GM23338 (cell line): ENCODE data around the gene EFCAB13. TPM values are rescaled to one million over a fixed set of nuclear protein-coding genes. Genes with fewer than 3 reads are reported as not detected.

Experiments
- CTCF ChIP-seq, 2 experiments: fragments of 200-600 bp in 1 of 2; sonication (generic) in 1 of 2; conservative IDR thresholded peaks; 2 replicates each; pipeline versions ENCODE4 v1.5.1 to v1.6.1; 2016 to 2017; ENCODE audit warnings: antibody characterized with exemption in 2 of 2, low read depth in 2 of 2, mild to moderate bottlenecking in 2 of 2, moderate library complexity in 1 of 2
- EZH2 ChIP-seq: fragments of 200-600 bp; sonication (generic); IDR thresholded peaks from one replicate; pipeline ENCODE4 v1.8.0; 2017; ENCODE audit warnings: antibody characterized with exemption, mild to moderate bottlenecking, low read depth; ENCODE audit not compliant: unreplicated experiment
- EZH2phosphoT487 ChIP-seq: fragments of 200-600 bp; sonication (generic); IDR thresholded peaks from one replicate; pipeline ENCODE4 v1.8.1; 2018; ENCODE audit warnings: antibody characterized with exemption; ENCODE audit not compliant: unreplicated experiment
- JUNB ChIP-seq: IDR thresholded peaks from one replicate; pipeline ENCODE4 v1.6.1; 2016; ENCODE audit warnings: antibody characterized with exemption; ENCODE audit not compliant: unreplicated experiment
- NANOG ChIP-seq: IDR thresholded peaks from 2 replicates; pipeline ENCODE4 v1.6.1; 2016; ENCODE audit warnings: antibody characterized with exemption, borderline replicate concordance
- POLR2AphosphoS5 ChIP-seq: IDR thresholded peaks from 2 replicates; pipeline ENCODE4 v1.6.1; 2016; ENCODE audit warnings: antibody characterized with exemption, low read depth
- ZNF331 ChIP-seq: fragments of 250-450 bp; sonication (Bioruptor Pico); IDR thresholded peaks from 2 replicates; pipeline ENCODE4 v1.5.0; 2020; ENCODE audit warnings: low read depth, mild to moderate bottlenecking, moderate library complexity
- polyA plus RNA-seq: library from polyadenylated mRNA; unstranded; fragments of >200 nt; fragmentation: Nextera tagmentation; extraction: Ambion mirVana; gene quantifications from 2 replicates; pipeline ENCODE4 v1.2.1, GENCODE V29; 2016
- total RNA-seq: library from RNA; depleted of rRNA; stranded (reverse); fragments of >200 nt; shearing (Covaris generic); gene quantifications from 2 replicates; pipeline ENCODE4 v1.2.3, GENCODE V29; 2014
- TF ChIP-seq, protein P1 (sequence below): fragments of 250-450 bp; sonication (Bioruptor Pico); IDR thresholded peaks from 2 replicates; pipeline ENCODE4 v1.5.0; 2020; ENCODE audit warnings: mild to moderate bottlenecking, moderate library complexity

The EFCAB13 gene
- total and polyA plus RNA-seq, 2 experiments from 2014 or later, result 4.1 to 5.4 TPM

GRCh38 chr17:47285003-47285402 is 38.8 kb upstream of the EFCAB13 start (continued):
- TF ChIP-seq CTCF (conservative IDR thresholded peaks at IDR 0.05; ENCODE audit: low read depth in 2 of 2) (no peak), EZH2phosphoT487 (no peak), ZNF331 (CRISPR knock-in tag) (no peak), POLR2AphosphoS5 (no peak), NANOG (no peak), EZH2 (no peak), JUNB (no peak)
- TF ChIP-seq, protein P1, sequence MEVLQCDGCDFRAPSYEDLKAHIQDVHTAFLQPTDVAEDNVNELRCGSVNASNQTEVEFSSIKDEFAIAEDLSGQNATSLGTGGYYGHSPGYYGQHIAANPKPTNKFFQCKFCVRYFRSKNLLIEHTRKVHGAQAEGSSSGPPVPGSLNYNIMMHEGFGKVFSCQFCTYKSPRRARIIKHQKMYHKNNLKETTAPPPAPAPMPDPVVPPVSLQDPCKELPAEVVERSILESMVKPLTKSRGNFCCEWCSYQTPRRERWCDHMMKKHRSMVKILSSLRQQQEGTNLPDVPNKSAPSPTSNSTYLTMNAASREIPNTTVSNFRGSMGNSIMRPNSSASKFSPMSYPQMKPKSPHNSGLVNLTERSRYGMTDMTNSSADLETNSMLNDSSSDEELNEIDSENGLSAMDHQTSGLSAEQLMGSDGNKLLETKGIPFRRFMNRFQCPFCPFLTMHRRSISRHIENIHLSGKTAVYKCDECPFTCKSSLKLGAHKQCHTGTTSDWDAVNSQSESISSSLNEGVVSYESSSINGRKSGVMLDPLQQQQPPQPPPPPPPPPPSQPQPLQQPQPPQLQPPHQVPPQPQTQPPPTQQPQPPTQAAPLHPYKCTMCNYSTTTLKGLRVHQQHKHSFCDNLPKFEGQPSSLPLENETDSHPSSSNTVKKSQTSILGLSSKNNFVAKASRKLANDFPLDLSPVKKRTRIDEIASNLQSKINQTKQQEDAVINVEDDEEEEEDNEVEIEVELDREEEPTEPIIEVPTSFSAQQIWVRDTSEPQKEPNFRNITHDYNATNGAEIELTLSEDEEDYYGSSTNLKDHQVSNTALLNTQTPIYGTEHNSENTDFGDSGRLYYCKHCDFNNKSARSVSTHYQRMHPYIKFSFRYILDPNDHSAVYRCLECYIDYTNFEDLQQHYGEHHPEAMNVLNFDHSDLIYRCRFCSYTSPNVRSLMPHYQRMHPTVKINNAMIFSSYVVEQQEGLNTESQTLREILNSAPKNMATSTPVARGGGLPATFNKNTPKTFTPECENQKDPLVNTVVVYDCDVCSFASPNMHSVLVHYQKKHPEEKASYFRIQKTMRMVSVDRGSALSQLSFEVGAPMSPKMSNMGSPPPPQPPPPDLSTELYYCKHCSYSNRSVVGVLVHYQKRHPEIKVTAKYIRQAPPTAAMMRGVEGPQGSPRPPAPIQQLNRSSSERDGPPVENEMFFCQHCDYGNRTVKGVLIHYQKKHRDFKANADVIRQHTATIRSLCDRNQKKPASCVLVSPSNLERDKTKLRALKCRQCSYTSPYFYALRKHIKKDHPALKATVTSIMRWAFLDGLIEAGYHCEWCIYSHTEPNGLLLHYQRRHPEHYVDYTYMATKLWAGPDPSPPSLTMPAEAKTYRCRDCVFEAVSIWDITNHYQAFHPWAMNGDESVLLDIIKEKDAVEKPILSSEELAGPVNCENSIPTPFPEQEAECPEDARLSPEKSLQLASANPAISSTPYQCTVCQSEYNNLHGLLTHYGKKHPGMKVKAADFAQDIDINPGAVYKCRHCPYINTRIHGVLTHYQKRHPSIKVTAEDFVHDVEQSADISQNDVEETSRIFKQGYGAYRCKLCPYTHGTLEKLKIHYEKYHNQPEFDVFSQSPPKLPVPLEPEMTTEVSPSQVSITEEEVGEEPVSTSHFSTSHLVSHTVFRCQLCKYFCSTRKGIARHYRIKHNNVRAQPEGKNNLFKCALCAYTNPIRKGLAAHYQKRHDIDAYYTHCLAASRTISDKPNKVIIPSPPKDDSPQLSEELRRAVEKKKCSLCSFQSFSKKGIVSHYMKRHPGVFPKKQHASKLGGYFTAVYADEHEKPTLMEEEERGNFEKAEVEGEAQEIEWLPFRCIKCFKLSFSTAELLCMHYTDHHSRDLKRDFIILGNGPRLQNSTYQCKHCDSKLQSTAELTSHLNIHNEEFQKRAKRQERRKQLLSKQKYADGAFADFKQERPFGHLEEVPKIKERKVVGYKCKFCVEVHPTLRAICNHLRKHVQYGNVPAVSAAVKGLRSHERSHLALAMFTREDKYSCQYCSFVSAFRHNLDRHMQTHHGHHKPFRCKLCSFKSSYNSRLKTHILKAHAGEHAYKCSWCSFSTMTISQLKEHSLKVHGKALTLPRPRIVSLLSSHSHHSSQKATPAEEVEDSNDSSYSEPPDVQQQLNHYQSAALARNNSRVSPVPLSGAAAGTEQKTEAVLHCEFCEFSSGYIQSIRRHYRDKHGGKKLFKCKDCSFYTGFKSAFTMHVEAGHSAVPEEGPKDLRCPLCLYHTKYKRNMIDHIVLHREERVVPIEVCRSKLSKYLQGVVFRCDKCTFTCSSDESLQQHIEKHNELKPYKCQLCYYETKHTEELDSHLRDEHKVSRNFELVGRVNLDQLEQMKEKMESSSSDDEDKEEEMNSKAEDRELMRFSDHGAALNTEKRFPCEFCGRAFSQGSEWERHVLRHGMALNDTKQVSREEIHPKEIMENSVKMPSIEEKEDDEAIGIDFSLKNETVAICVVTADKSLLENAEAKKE (CRISPR knock-in tag), result no peak
